GM19023 (cell line): Measurements from ENCODE around the gene TMEM38B.
"Not testable (repeated sequence)": the region's sequence is repeated elsewhere in the genome, so short reads cannot be mapped to it uniquely, and the experiment has no call there.

Source experiments
- ATAC-seq: cut with Tn5 transposase; IDR thresholded peaks from one replicate; pipeline ENCODE4 v1.9.1; 2021; ENCODE audit warnings: mild to moderate bottlenecking, moderate library complexity; ENCODE audit not compliant: unreplicated experiment

TMEM38B gene

GRCh38 chr9:105714020-105714331 is 19.6 kb downstream of the TMEM38B start:
- no peak for ATAC-seq

GRCh38 chr9:105716146-105716545 is 21.8 kb downstream of the TMEM38B start:
- ATAC-seq: no peak

- no peak for ATAC-seq
Measured at GRCh38 chr9:105722099-105722498, 27.8 kb downstream of the TMEM38B start.

- no peak for ATAC-seq
Measured at GRCh38 chr9:105725370-105725769, 31.0 kb downstream of the TMEM38B start.

- not testable (repeated sequence) for ATAC-seq
Measured at GRCh38 chr9:105728230-105728629, 33.9 kb downstream of the TMEM38B start.

- not testable (repeated sequence) for ATAC-seq
Measured at GRCh38 chr9:105731420-105731819, 37.1 kb downstream of the TMEM38B start.

- no peak for ATAC-seq
Measured at GRCh38 chr9:105735366-105735765, 41.0 kb downstream of the TMEM38B start.

GRCh38 chr9:105737205-105737604 is 42.9 kb downstream of the TMEM38B start:
- ATAC-seq: no peak

- ATAC-seq: no peak
Measured at GRCh38 chr9:105742088-105742487, 47.7 kb downstream of the TMEM38B start.

GRCh38 chr9:105747325-105747724 is 53.0 kb downstream of the TMEM38B start:
- not testable (repeated sequence) for ATAC-seq

- ATAC-seq: no peak
Measured at GRCh38 chr9:105751761-105752160, 57.4 kb downstream of the TMEM38B start.

GRCh38 chr9:105757496-105758251 is 63.3 kb downstream of the TMEM38B start:
- no peak for ATAC-seq

GRCh38 chr9:105760053-105760452 is 65.7 kb downstream of the TMEM38B start:
- no peak for ATAC-seq

GRCh38 chr9:105782561-105783494 is 88.5 kb downstream of the TMEM38B start:
- not testable (repeated sequence) for ATAC-seq

- not testable (repeated sequence) for ATAC-seq
Measured at GRCh38 chr9:105783495-105783872, 89.1 kb downstream of the TMEM38B start.

GRCh38 chr9:105786796-105787195 is 92.5 kb downstream of the TMEM38B start:
- not testable (repeated sequence) for ATAC-seq

- ATAC-seq: no peak
Measured at GRCh38 chr9:105816202-105816744, 121.9 kb downstream of the TMEM38B start.

- no peak for ATAC-seq
Measured at GRCh38 chr9:105816981-105817380, 122.6 kb downstream of the TMEM38B start.

GRCh38 chr9:105818903-105819302 is 124.6 kb downstream of the TMEM38B start:
- no peak for ATAC-seq

- ATAC-seq: no peak
Measured at GRCh38 chr9:105822814-105823213, 128.5 kb downstream of the TMEM38B start.
